Prostate gland (tissue), 2 donors: Measurements from ENCODE around the gene CHST11. TPM values are rescaled to one million over a fixed set of nuclear protein-coding genes. Genes with fewer than 3 reads are reported as not detected.
"Not testable (repeated sequence)": the region's sequence is repeated elsewhere in the genome, so short reads cannot be mapped to it uniquely, and the experiment has no call there.

Experiments used
- DNase-seq: peaks from one replicate; pipeline ENCODE4 v3.0.0-alpha.2; 2019; ENCODE audit warnings: low spot score
- H3K27ac ChIP-seq, 2 donors: fragments of 200-600 bp; sonication (generic); 2 replicates each; pipeline ENCODE4 v1.5.1; 2017 to 2019
- H3K27me3 ChIP-seq: fragments of 200-600 bp; sonication (generic); replicated peaks from 2 replicates; pipeline ENCODE4 v1.5.1; 2019; ENCODE audit not compliant: insufficient read depth
- H3K36me3 ChIP-seq, 2 donors: fragments of 200-600 bp; sonication (generic); 1 replicate in 1 of 2; 2 replicates in 1 of 2; pipeline versions ENCODE4 v1.5.1 to v1.8.1; 2017 to 2019
- H3K4me1 ChIP-seq: fragments of 200-600 bp; sonication (generic); replicated peaks from 2 replicates; pipeline ENCODE4 v1.5.1; 2019
- H3K4me3 ChIP-seq, 2 donors: fragments of 200-600 bp; sonication (generic); 2 replicates each; pipeline ENCODE4 v1.5.1; 2017 to 2019
- H3K9me3 ChIP-seq: fragments of 200-600 bp; sonication (generic); 2 replicates; pipeline ENCODE4 v1.5.1; 2017
- CTCF ChIP-seq, 4 experiments: fragments of 200-600 bp in 2 of 4; fragments of 450-650 bp in 2 of 4; sonication (generic) in 2 of 4; IDR thresholded peaks; 1 replicate in 3 of 4; 2 replicates in 1 of 4; pipeline ENCODE4 v1.5.1; 2016 to 2019; ENCODE audit warnings: antibody characterized with exemption in 4 of 4, mild to moderate bottlenecking in 2 of 4, moderate library complexity in 2 of 4
- POLR2A ChIP-seq: fragments of 450-650 bp; IDR thresholded peaks from one replicate; pipeline ENCODE4 v1.6.1; 2016; ENCODE audit warnings: antibody characterized with exemption, mild to moderate bottlenecking
- POLR2AphosphoS5 ChIP-seq: sonication (generic); formaldehyde crosslinking; IDR thresholded peaks from one replicate; pipeline ENCODE4 v1.6.1; 2017; ENCODE audit warnings: antibody characterized with exemption
- WGBS: methylation state at CpG from one replicate; pipeline ENCODE4 v1.1.5; 2018; 5-methylcytosine and 5-hydroxymethylcytosine counted together
- intact Hi-C: fragments of 100-400 bp; cut with DNase I; formaldehyde crosslinking; loops from one replicate; pipeline ENCODE4 v1.14.2; 2022
- total RNA-seq, 2 donors: library from RNA; depleted of rRNA; stranded (reverse); fragments of >200 nt; gene quantifications; one replicate each; pipeline ENCODE4 v1.1.0, GENCODE V29; 2016

Gene CHST11
- total RNA-seq, 2 donors from 2014 or later: 10.4 to 25.4 TPM

- no peaks in the 10 kb centered on the region for H3K4me1 ChIP-seq
- no peak overlapping the region for H3K27ac ChIP-seq
- no peak for DNase-seq
- intact Hi-C loops: no loop called here
- TF ChIP-seq CTCF (IDR thresholded peaks at IDR 0.05): no peak
- TF ChIP-seq POLR2AphosphoS5: no peak
- no peak for TF ChIP-seq POLR2A
- H3K36me3 ChIP-seq: no peaks in the 10 kb centered on the region
- no peaks in the 10 kb centered on the region for H3K27me3 ChIP-seq
- WGBS: 88% methylated on average over 2 of the region's 2 CpGs
- H3K4me3 ChIP-seq: no peak overlapping the region
- no peaks in the 10 kb centered on the region for H3K9me3 ChIP-seq
Observed at GRCh38 chr12:104743202-104743580, 286.4 kb downstream of the CHST11 start.

- H3K9me3 ChIP-seq, H3K27ac ChIP-seq, H3K4me1 ChIP-seq, intact Hi-C loops, H3K4me3 ChIP-seq, H3K36me3 ChIP-seq, H3K27me3 ChIP-seq, DNase-seq: not testable (repeated sequence)
- WGBS: 62% methylated on average over 6 of the region's 6 CpGs
Observed at GRCh38 chr12:104743753-104744548, 287.2 kb downstream of the CHST11 start.

- no peak overlapping the region for H3K27ac ChIP-seq
- no peak overlapping the region for H3K4me3 ChIP-seq
- no peaks in the 10 kb centered on the region for H3K36me3 ChIP-seq
- no peak for TF ChIP-seq POLR2A
- TF ChIP-seq POLR2AphosphoS5: no peak
- TF ChIP-seq CTCF (IDR thresholded peaks at IDR 0.05): no peak
- WGBS: 75% methylated on average over 6 of the region's 6 CpGs
- H3K27me3 ChIP-seq: no peaks in the 10 kb centered on the region
- DNase-seq: no peak
- H3K9me3 ChIP-seq: no peaks in the 10 kb centered on the region
- intact Hi-C loops: no loop called here
- no peaks in the 10 kb centered on the region for H3K4me1 ChIP-seq
Observed at GRCh38 chr12:104746467-104747088, 289.8 kb downstream of the CHST11 start.

DNA sequence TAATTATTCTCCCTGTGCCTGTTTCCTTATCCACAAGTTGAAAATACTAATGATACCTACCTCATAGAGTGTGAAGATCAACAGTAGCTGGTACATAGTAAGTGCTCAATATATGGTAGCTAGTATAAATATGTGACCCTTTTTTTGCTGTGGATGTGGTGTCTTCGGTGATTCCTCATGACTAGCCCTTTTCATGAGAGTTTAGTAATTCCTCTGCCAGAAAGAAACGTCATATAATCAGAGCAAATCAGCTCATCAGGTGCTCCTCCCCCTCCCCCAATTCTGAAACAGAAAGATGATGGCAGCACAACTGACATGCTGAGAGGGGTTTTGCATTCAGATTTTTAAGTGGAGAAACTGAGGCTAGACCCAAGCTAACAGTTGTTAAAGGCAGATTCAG, 290.6 kb downstream of the CHST11 start:
- no peak overlapping the region for H3K27ac ChIP-seq
- H3K9me3 ChIP-seq: no peaks in the 10 kb centered on the region
- H3K27me3 ChIP-seq: no peaks in the 10 kb centered on the region
- H3K36me3 ChIP-seq: no peaks in the 10 kb centered on the region
- no peak for DNase-seq
- TF ChIP-seq POLR2AphosphoS5 (no peak), CTCF (IDR thresholded peaks at IDR 0.05) (no peak), POLR2A (no peak)
- H3K4me3 ChIP-seq: no peak overlapping the region
- H3K4me1 ChIP-seq: no peaks in the 10 kb centered on the region
- WGBS: 80% methylated on average over 2 of the region's 2 CpGs
- intact Hi-C loops: no loop called here

- Histone ChIP-seq H3K4me3 (no peak overlapping the region), H3K4me1 (no peaks in the 10 kb centered on the region), H3K36me3 (no peaks in the 10 kb centered on the region), H3K27ac (no peak overlapping the region), H3K27me3 (no peaks in the 10 kb centered on the region), H3K9me3 (no peaks in the 10 kb centered on the region)
- intact Hi-C loops: no loop called here
- 62% methylated on average over 8 of the region's 8 CpGs for WGBS
- TF ChIP-seq POLR2AphosphoS5 (no peak), POLR2A (no peak), CTCF (IDR thresholded peaks at IDR 0.05) (no peak)
- no peak for DNase-seq
Observed at GRCh38 chr12:104747955-104748354, 291.2 kb downstream of the CHST11 start.
